A375 (cell line): ENCODE data around the gene PUS10. TPM values are rescaled to one million over a fixed set of nuclear protein-coding genes. Genes with fewer than 3 reads are reported as not detected.

Experiments used
- small RNA-seq: library from RNA; depleted of rRNA; stranded (forward); fragments of <200 nt; gene quantifications from one replicate; pipeline ENCODE3, GENCODE V24; 2014
- total RNA-seq: library from RNA; depleted of rRNA; stranded (reverse); fragments of >200 nt; shearing (Covaris generic); gene quantifications from 2 replicates; pipeline ENCODE4 v1.2.3, GENCODE V29; 2014; rRNA removed

The PUS10 gene
- 1.7 and 2.1 TPM in 2 replicates for total RNA-seq

GRCh38 chr2:61017556-61018317 is at the start of gene PUS10, which contains the start of gene PEX13:
Gene PUS10 (minus strand): TSS chr2:61018255. CDS start chr2:61011890, 6,365 bp downstream.
Gene PEX13 (plus strand): TSS chr2:61017720. CDS start chr2:61017760, 40 bp downstream.

GRCh38 chr2:61065714-61066709 is 48.0 kb upstream of the PUS10 start, which contains the start of gene SANBR:
Gene SANBR (plus strand): TSS chr2:61065871. CDS start chr2:61070351, 4,480 bp downstream.

Small RNAs within 50 kb of the gene (small RNA-seq; reads per million reads assigned to genes)
- gene RNA5SP95 (not detected), gene RNU4-51P (not detected)

Other genes starting within 250 kb of the PUS10 start
- 8.9 and 9.0 TPM in 2 replicates for gene REL, start 136.7 kb downstream of the PUS10 start, total RNA-seq
- 12.7 and 15.8 TPM in 2 replicates for gene PEX13, start 535 bp downstream of the PUS10 start, total RNA-seq
- gene SANBR, start 47.6 kb upstream of the PUS10 start, total RNA-seq, result 3.2 and 3.8 TPM in 2 replicates
- gene C2orf74, start 143.9 kb upstream of the PUS10 start, total RNA-seq, result 23.5 and 30.6 TPM in 2 replicates